ENCODE results near the gene CAMKMT. TPM values are rescaled to one million over a fixed set of nuclear protein-coding genes. Genes with fewer than 3 reads are reported as not detected.

The CAMKMT gene
- total RNA-seq, 1 donor from 2014 or later, result 11.9 TPM

- no peak for TF ChIP-seq CTCF (conservative IDR thresholded peaks at IDR 0.05)
- no peak overlapping the region for H3K27ac Mint-ChIP-seq (ENCODE audit: unreplicated experiment)
- H3K4me3 Mint-ChIP-seq, result no peak overlapping the region
- H3K4me1 Mint-ChIP-seq, result peaks cover 12% of the 10 kb centered on the region
- H3K36me3 Mint-ChIP-seq (ENCODE audit: low read depth), result no peaks in the 10 kb centered on the region
- DNase-seq (ENCODE audit: low read depth, low spot score), result no peak
- no peaks in the 10 kb centered on the region for H3K9me3 Mint-ChIP-seq
- H3K27me3 Mint-ChIP-seq (ENCODE audit: low read depth), result peaks cover 99% of the 10 kb centered on the region
Measured at GRCh38 chr2:44801289-44801840, 439.6 kb downstream of the CAMKMT start.

GRCh38 chr2:44801841-44802776 lies 440.4 kb downstream of the CAMKMT start:
- TF ChIP-seq CTCF (conservative IDR thresholded peaks at IDR 0.05), result no peak
- DNase-seq (ENCODE audit: low read depth, low spot score), result no peak
- Mint-ChIP-seq H3K4me1 (peaks cover 12% of the 10 kb centered on the region), H3K36me3 (ENCODE audit: low read depth) (no peaks in the 10 kb centered on the region), H3K27me3 (ENCODE audit: low read depth) (peaks cover 100% of the 10 kb centered on the region), H3K9me3 (no peaks in the 10 kb centered on the region), H3K27ac (ENCODE audit: unreplicated experiment) (no peak overlapping the region), H3K4me3 (no peak overlapping the region)

GRCh38 chr2:44802777-44803424 lies 441.2 kb downstream of the CAMKMT start:
- no peak for DNase-seq (ENCODE audit: low read depth, low spot score)
- H3K27me3 Mint-ChIP-seq (ENCODE audit: low read depth), result peaks cover 100% of the 10 kb centered on the region
- TF ChIP-seq CTCF (conservative IDR thresholded peaks at IDR 0.05), result no peak
- no peaks in the 10 kb centered on the region for H3K36me3 Mint-ChIP-seq (ENCODE audit: low read depth)
- peak overlapping the region; percentile 56 for H3K4me3 Mint-ChIP-seq
- H3K4me1 Mint-ChIP-seq, result peaks cover 12% of the 10 kb centered on the region
- no peak overlapping the region for H3K27ac Mint-ChIP-seq (ENCODE audit: unreplicated experiment)
- no peaks in the 10 kb centered on the region for H3K9me3 Mint-ChIP-seq

GRCh38 chr2:44804406-44805265 lies 442.9 kb downstream of the CAMKMT start:
- no peak for TF ChIP-seq CTCF (conservative IDR thresholded peaks at IDR 0.05)
- H3K4me1 Mint-ChIP-seq, result peaks cover 12% of the 10 kb centered on the region
- H3K36me3 Mint-ChIP-seq (ENCODE audit: low read depth), result no peaks in the 10 kb centered on the region
- DNase-seq (ENCODE audit: low read depth, low spot score), result no peak
- H3K9me3 Mint-ChIP-seq, result no peaks in the 10 kb centered on the region
- no peak overlapping the region for H3K4me3 Mint-ChIP-seq
- H3K27ac Mint-ChIP-seq (ENCODE audit: unreplicated experiment), result no peak overlapping the region
- H3K27me3 Mint-ChIP-seq (ENCODE audit: low read depth), result peaks cover 100% of the 10 kb centered on the region

Data from neural crest cell (in vitro differentiated cells).